ENCODE measurements around the gene GPR137B.

Gene GPR137B

GRCh38 chr1:236258114-236258622 is 115.8 kb downstream of the GPR137B start:
- no peak for DNase-seq (ENCODE audit: low read depth in 2 of 2)

Measured in stimulated activated CD4-positive, alpha-beta T cell treated with anti-CD3 and anti-CD28 coated beads, Interleukin-4, amount 100 ng/mL, for 48 hours (primary cell).